Fibroblast of the aortic adventitia (primary cell): ENCODE data around the gene SS18. TPM values are rescaled to one million over a fixed set of nuclear protein-coding genes. Genes with fewer than 3 reads are reported as not detected.
A peak's percentile ranks its signal among the peaks of the same experiment; 100 is the strongest.

Source experiments
- DNase-seq: peaks from one replicate; pipeline ENCODE4 v3.0.0-alpha.2; 2010; ENCODE audit warnings: low read depth
- H3K4me3 ChIP-seq: 2 replicates; pipeline ENCODE4 v1.5.1; 2011; ENCODE audit warnings: low read depth, mild to moderate bottlenecking, control low read depth, low read length, moderate library complexity
- total RNA-seq: library from RNA; depleted of rRNA; stranded (reverse); fragments of >200 nt; gene quantifications from 2 replicates; pipeline ENCODE4 v1.2.3, GENCODE V29; 2012; ENCODE audit warnings: low replicate concordance
- TF ChIP-seq, protein P1 (sequence below): IDR thresholded peaks from 2 replicates; pipeline ENCODE4 v1.5.1; 2011; ENCODE audit warnings: mild to moderate bottlenecking, low read length, control low read depth, inconsistent platforms; ENCODE audit not compliant: insufficient read depth

SS18 gene
- total RNA-seq, 1 donor, result 103 TPM

DNA sequence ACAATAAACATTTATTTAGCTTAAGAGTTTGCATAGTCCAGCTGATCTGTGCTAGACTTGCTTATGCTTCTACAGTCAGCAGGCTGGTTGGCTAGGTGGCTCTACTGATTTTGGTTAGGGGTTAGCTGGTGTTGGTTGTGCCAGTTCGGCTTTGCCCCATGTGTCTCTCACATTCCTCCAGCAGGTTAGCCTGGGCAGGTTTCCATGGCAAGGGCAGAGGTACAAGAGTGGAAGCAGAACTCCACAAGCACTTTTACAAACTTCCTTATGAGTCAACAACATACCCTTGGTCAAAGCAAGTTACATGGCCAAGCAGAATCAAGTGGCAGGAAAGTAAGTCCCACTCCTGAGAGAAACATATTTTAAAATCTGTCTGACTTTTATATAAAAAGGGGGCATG, 82.3 kb downstream of the SS18 start:
- no peak overlapping the region for H3K4me3 ChIP-seq
- no peak for DNase-seq
- TF ChIP-seq, protein P1, sequence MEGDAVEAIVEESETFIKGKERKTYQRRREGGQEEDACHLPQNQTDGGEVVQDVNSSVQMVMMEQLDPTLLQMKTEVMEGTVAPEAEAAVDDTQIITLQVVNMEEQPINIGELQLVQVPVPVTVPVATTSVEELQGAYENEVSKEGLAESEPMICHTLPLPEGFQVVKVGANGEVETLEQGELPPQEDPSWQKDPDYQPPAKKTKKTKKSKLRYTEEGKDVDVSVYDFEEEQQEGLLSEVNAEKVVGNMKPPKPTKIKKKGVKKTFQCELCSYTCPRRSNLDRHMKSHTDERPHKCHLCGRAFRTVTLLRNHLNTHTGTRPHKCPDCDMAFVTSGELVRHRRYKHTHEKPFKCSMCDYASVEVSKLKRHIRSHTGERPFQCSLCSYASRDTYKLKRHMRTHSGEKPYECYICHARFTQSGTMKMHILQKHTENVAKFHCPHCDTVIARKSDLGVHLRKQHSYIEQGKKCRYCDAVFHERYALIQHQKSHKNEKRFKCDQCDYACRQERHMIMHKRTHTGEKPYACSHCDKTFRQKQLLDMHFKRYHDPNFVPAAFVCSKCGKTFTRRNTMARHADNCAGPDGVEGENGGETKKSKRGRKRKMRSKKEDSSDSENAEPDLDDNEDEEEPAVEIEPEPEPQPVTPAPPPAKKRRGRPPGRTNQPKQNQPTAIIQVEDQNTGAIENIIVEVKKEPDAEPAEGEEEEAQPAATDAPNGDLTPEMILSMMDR, result no peak

DNA sequence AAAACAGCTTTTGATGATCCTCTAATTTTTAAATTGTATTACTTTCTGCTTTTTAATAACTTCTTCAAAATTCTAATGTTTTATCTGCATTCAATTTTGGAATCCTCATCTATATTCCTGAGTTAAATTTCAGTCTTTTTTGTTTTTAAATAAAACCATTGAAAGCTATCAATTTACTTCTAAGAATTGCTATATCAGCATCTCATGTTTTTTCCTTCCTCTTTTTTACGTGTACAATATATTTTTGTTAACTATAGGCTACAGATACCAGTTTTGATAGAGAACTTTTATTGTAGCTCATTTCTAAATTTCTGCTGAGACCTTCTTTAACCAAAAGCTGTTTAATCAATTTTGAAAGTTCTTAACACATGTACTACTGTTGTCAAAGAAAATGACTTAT, 84.5 kb downstream of the SS18 start:
- no peak for DNase-seq
- H3K4me3 ChIP-seq, result no peak overlapping the region
- TF ChIP-seq, protein P1, result no peak

DNA sequence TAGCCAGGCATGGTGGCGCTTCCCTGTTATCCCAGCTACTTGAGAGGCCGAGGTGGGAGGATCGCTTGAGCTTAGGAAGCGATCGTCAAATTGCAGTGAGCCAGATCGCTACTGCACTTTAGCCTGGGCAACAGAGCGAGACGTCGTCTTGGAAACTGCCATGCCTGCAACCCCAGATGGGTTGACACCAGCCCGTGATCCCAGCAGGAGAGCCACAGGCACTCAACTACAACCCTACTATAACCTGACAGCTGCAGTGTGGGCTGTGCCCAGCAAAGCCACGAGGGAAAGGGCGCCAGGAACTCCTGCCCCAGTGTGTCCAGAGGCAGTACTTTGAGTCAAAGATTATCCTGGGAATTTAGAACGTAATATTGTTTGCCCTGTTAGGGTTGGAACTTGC, 85.6 kb downstream of the SS18 start:
- no peak overlapping the region for H3K4me3 ChIP-seq
- no peak for DNase-seq
- TF ChIP-seq, protein P1, result no peak

DNA sequence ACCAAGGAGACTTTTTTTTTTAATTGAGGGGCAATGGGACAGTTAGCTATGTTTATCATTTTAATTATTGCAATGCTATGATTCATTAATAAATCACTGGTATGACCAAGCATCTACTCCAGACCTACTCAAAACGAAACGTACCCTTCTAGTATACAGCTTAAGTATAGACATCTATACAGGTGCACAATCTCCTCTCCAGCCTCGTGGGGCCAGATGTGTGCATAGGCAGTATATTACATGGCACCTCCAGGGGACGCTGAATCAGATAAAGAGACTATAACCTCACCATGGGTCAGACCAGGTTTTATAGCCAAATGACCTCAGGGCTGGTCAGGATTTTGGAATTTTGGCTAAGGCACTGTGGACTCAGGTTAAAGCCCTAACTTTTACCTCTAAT, 86.6 kb downstream of the SS18 start:
- DNase-seq, result no peak
- H3K4me3 ChIP-seq, result no peak overlapping the region
- TF ChIP-seq, protein P1, result no peak

DNA sequence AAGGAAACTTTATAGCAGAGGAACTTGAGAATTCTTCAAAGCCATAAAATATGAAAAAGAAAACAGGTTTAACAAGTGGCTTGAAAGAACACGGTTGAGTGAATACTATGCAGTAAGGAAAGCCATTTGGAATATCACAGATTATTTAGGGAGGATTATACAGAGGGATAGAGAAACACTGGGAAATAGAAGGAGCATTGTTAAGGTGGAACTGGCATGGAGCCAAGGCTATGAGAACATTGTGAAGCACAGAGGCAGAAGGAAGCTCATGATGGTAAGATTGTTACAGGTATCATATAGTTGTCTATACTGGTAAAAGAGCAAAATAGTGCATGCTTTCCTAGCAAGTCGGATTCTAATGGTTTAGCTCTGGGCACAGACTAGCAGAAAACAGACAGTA, 87.1 kb downstream of the SS18 start:
- TF ChIP-seq, protein P1, result no peak
- DNase-seq, result peak; percentile 27

DNA sequence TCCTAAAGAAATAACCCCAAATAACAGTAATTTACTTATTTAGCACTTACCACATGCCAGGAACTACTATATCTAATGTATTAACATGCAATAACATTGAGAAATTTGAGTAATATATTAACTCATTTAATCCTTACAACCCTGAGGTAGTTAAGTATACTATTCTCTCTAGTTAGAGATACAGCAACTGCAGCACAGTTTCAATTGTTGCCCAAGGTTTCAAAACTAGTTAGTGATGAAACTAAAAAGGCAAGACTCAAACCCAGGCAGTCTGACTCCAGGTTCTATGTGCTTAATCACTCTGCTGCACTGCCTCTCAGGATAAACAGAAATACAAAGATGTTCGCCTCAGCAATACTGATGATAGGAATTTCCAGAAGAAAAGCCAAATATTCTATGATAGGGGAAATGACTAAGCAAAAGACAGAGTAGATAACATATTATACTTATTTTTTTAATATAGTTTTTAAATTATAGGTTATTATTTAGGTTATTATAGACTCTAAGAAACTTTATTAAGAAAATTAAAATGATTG, 88.0 kb downstream of the SS18 start:
- DNase-seq, result peak; percentile 42
- no peak overlapping the region for H3K4me3 ChIP-seq
- TF ChIP-seq, protein P1, result no peak

More for the DNA sequence above, 87.1 kb downstream of the SS18 start:
- H3K4me3 ChIP-seq, result no peak overlapping the region

DNA sequence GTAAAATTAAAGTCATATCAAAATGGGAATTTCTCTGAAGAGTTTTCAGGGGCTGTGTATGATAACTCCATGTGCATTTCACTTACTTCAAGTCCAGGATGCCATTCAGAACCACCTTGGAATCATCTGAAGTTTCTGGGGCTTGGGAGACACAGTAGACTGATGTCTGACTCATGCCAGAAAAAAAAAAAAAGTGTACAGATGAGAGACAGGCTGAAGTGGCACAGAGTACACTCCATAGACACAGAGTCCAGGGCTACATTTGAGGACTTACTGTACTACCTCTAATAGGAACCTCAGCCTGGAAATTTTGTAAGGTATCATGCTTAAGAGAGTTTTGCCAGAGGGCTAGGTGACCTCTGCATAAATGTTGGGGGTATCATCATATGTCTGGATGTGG, 92.0 kb downstream of the SS18 start:
- no peak for DNase-seq
- no peak overlapping the region for H3K4me3 ChIP-seq
- TF ChIP-seq, protein P1, result no peak
